ENCODE data around the gene ABCD1.

DNA sequence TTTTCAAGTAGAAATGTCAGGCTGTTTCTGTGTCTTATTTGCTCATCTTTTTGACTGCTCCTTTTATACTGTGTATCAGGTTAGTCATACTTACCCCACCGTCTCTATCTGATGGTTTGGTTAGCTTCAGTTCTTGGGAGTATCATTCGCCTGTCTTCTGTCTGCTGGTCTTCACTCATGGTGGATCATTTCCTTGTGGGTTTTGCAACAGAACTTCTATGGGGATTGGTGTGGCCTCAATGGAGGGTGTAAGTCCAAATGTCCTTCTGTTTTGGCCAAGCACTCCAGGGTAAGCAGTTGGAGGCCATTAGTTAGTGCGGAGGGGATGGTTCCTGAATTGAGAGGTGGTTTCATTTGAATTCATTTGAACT is 7.2 kb downstream of the ABCD1 start:
- no peak for TF ChIP-seq CTCF (tag by site-specific recombination; IDR thresholded peaks at IDR 0.05)
- no peak for TF ChIP-seq RBAK (tag by site-specific recombination; IDR thresholded peaks at IDR 0.05)

Measured in HEK293 (cell line).